Activated CD4-positive, CD25-positive, alpha-beta regulatory T cell (primary cell): Measurements from ENCODE around the gene PHACTR1.

ENCODE experiments used
- DNase-seq, 4 experiments: peaks; one replicate each; lab custom pipeline; 2025; lab: John Stamatoyannopoulos, UW

Gene PHACTR1

DNA sequence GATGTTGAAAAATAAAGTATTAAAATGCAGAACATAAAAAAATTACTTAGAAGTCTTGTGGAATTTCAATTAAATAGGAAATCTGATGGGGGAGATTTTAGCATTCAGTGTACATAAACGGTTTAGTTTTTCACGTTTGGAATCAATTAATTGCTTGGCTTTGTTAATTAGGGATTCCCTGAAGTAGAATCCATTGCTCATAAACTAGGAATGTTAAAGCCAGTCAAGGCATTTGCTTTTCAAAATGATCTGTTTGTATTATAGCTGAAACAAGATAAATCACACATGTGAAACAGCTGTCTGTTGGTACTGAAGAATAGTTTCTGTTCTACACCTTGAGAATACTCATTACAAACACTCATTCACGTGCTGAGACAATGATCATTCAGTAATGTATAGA, 313.8 kb downstream of the PHACTR1 start:
- no peak for DNase-seq

DNA sequence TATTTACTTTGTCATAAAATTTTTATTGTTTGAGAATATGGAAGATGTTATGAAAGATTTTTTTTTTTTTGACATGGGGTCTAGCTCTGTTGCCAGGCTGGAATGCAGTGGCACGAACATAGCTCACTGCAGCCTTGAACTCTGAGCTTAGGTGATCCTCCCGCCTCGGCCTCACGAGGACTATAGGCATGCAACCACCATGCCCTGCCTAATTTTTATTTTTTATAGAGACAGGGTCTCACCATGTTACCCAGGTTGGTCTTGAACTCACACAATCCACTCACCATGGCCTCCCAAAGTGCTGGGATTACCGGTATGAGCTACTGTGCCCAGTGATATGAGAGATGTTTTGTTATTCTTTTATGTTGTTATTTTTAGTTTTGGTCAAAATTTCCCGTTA, 316.0 kb downstream of the PHACTR1 start:
- no peak for DNase-seq

GRCh38 chr6:13033145-13033544, 316.6 kb downstream of the PHACTR1 start:
- no peak for DNase-seq

DNA sequence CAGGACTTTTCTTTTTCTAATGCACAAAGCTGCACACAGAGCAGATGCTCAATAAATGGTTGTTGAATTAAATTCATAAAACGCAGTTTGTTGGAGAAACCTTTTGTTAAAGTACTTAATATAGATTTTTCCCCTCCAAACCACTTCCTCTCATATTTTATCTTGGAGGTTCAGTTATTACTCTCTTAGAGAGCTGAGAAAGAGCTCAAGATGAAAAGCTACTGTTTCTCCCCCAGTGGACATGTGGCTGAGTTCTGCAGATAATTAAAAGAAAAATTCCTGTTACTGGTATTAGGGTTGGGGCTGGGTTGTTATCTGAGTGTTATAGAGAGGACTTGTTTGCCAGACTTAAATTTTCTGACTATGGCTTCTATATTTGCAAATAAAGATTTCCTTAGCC, 317.7 kb downstream of the PHACTR1 start:
- DNase-seq: no peak

- no peak for DNase-seq
These were observed 319.0 kb downstream of the PHACTR1 start for GRCh38 chr6:13035606-13036005.

DNA sequence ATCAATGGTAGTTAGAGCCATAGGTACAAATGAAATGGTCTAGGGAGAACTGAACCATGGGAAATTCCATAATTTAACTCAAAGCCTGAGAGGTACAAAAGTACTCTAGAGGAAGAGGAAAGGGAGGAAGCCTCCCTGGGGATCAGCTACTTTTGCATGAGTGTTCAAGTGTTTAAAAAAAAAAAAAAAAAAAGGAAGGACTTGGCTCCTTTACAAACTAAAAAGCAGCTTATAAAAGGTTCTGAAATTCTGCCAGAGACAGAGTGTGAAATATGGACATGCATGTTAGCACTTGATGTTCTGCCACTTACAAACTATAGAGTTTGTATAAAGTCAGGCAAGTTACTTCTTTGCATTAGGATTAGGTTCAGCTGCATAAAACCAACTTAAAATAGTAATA, 321.7 kb downstream of the PHACTR1 start:
- DNase-seq: no peak

DNA sequence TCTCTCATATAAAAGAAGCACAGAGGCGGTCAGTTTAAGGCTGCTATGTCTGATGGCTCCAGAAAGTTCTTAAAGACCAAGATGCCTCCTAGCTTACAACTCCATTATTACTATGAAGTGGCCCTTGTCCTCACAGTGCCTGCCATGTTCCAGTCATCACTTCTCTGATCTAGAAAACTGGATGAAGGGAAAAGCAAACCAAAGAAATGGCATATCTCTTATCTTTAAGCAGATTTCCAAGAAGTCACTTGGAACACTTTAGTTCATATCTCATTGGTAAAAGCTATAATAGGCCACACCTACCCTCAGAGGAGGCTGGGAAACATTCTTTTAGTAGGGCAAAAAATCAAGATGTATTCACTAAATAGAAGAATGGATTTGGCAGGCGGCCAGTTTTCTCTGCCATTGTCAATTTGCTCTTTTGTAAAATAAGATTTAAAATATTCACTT, 322.2 kb downstream of the PHACTR1 start:
- no peak for DNase-seq

DNA sequence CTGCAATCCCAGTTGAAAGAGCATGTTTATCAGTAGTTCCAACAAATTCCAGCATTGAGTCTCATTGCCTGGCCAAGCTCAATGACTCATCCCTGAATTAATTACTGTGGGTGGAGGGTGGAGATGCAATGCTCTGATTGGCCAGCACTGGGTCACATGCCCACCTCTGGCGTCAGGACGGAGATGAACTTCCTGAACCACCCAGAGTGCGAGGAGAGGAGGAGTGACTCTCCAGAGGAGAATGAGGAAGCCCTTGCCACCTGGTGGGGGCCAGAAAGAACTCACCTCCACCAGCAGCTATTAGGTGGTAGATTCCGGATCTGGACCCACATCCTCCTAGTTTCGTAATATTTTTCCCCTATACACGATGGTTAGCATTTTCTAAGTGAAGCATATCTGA, 327.8 kb downstream of the PHACTR1 start:
- no peak for DNase-seq

DNA sequence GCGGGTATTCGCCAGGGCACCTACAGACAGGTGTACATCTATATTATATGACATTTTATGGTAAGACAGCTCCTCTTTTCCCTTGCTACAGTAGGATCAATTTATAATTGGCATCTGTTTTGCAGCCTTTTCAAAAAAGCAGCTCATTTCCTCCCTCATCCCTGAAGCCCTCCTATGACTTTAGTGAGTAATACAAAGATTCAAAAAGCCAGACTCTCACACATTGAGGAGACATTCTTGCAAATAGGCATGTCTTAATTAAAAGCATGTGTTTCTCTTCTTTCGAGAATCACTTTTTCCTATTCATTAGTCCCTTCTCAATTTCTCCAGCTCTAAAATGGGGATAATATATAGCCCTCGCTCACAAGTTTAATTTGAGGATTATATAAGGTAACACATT, 328.3 kb downstream of the PHACTR1 start:
- no peak for DNase-seq

GRCh38 chr6:13045676-13046075, 329.1 kb downstream of the PHACTR1 start:
- no peak for DNase-seq

DNA sequence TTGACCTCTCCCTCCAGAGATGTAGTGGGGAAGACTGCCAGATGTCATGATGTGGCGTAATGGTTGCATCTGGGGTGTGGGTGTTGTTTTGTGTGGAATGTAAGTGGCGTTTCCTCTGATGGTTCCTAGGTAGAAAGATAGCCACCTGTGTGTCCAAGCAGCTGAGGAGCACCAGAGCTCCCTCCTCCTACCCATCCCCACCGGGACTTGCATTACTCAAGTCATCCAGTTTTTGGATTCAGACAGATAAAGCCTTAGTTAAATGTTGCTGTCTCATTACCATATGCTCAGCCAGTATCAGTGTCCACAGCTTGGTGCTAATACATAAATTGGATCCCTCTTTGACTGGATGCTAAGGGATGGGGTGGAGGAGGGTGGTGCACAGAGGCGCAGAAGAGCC, 329.5 kb downstream of the PHACTR1 start:
- no peak for DNase-seq

GRCh38 chr6:13048113-13048512, 331.5 kb downstream of the PHACTR1 start:
- DNase-seq: no peak

- DNase-seq: no peak
These were observed 333.2 kb downstream of the PHACTR1 start for GRCh38 chr6:13049666-13050254.

GRCh38 chr6:13053006-13053461, 336.5 kb downstream of the PHACTR1 start:
- DNase-seq: no peak

- DNase-seq: no peak
These were observed 341.5 kb downstream of the PHACTR1 start for GRCh38 chr6:13058051-13058450.

DNA sequence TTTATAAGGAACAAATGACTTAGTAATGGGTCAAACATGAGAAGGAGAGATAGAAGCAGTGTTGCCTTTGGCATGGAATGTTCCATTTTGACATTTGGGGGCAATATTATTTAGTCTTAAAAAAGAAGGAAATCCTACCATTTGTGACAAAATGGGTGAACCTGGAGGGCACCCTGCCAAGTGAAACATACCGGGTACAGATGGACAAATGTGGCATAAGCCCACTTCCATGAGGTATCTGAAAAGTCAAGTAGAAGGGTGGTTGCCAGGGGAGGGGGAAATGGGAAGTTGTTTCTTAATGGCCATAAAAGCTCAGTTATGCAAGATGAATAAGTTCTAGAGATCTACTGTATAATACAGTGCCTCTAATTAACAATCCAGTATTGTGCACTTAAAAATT, 342.5 kb downstream of the PHACTR1 start:
- no peak for DNase-seq

DNA sequence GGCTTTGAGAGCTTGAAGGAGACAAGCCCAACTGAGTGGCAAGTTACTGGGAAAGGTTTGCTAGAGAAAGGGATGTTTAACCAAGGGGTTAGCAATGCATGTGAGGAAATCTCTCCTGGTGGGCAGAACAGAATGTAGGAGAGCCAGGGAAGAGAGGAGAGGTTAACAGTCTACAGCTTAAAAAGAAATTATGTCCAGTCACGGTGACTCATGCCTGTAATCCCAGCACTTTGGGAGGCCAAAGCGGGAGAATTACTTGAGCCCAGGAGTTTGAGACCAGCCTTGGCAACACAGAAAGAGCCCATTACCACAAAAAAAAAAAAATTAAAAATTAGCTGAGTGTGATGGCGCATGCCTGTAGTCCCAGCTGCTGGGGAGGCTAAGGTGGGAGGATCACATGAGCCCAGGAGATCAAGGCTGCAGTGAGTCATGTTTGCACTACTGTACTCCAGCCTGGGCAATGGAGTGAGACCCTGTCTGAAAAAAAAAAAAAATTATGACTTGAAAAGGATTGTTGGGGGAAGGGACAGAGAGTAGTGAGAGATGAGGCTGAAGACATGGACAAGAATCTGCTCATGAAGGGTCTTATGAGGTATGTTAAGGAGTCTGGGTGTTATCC, 346.8 kb downstream of the PHACTR1 start:
- no peak for DNase-seq

DNA sequence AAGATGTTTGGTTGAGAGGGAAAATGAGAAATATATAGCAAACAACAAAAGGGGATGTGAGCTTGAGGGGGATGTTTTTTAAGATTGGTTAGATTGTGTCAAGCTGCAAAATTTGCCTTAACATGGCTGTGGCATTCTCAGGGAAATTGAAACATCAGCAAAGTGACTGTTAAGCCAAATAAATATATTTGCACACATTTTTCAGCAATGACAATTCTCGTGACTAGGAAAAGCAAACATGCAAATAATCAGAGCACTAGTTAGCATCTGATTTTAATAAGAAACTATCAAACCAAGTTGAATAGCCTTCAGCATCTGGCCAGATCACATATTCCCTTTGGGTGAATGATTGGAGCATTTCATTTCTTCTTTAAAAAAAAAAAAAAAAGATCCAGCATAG, 349.0 kb downstream of the PHACTR1 start:
- DNase-seq: no peak

- DNase-seq: no peak
These were observed 349.5 kb downstream of the PHACTR1 start for GRCh38 chr6:13066050-13066449.

DNA sequence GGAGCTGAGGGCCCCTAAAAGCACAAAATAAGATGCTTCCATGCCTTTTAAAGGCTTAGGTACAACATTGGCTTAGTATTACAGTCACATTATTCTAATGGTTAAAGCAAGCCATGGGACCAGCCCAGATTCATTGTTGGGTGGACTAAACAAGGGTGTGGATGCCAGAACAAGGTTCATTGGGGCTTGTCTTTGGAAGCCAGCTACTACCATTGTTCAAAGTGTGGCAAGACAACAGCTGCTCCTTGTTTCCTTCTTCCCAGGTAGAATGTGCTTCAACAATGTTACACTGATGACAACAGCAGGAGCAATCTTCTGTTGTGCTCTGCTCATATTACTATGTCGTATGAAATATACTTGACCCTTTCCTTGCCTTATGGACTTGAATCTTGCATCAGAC, 350.3 kb downstream of the PHACTR1 start:
- DNase-seq: no peak

GRCh38 chr6:13068586-13069210, 352.1 kb downstream of the PHACTR1 start:
- no peak for DNase-seq

DNA sequence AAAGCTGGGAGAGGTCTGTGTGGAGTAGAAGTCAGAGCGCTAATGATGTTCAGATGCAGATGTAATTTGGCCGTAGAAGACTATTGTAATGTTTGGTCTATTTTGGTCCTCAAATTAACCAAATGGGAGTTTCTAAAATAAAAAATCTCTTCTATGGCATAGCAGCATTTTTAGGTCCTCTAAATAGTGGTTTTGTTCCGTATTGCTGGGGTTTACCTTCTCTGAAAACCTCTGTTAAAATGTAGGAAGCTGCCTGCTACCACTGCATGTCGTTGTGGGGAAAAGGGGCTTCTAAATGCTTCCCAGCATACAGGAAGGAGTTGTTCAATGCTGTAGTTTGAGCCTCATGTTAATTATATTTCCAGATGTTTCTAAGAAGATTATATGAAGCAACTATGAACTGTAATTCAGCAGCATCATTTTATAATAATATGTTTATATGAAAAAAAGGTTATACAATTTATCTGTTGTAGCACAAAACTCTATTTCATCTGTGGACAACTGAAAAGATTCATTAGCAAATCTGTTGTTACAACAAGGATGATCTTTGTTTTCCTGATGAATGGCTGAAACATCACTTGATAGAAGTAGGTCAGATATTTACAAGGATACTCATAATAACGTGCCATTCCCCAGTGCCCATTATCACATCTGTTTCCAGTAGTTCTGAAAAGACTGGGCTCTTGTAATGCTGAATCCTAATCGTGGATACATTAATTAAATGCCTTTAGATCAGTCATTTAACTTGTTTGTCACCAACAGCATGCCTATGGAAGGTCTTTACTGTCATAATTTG, 355.2 kb downstream of the PHACTR1 start:
- DNase-seq: no peak
